DMS79 (cell line): Measurements from ENCODE around the gene RNU6-9.
A peak's percentile ranks its signal among the peaks of the same experiment; 100 is the strongest.
"Not testable (repeated sequence)": the region's sequence is repeated elsewhere in the genome, so short reads cannot be mapped to it uniquely, and the experiment has no call there.

Source experiments
- DNase-seq: peaks from one replicate; lab custom pipeline; 2025; lab: John Stamatoyannopoulos, UW

The RNU6-9 gene

DNA sequence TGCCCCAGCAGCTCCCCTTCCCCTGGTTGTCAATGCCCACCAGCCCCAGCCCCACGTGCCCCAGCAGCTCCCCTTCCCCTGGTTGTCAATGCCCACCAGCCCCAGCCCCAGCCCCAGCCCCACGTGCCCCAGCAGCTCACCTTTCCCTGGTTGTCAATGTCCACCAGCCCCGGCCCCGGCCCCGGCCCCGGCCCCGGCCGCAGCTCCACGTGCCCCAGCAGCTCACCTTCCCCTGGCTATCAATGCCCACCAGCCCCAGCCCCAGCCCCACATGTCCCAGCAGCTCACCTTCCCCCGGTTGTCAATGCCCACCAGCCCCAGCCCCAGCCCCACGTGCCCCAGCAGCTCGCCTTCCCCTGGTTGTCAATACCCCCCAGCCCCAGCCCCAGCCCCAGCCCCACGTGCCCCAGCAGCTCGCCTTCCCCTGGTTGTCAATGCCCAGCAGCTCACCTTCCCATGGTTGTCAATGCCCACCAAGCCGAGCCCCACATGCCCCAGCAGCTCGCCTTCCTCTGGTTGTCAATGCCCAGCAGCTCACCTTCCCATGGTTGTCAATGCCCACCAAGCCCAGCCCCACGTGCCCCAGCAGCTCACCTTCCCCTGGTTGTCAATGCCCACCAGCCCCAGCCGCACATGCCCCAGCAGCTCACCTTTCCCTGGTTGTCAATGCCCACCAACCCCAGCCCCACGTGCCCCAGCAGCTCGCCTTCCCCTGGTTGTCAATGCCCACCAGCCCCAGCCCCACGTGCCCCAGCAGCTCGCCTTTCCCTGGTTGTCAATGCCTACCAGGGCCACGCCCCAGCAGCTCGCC is 14.3 kb upstream of the RNU6-9 start:
- not testable (repeated sequence) for DNase-seq

DNA sequence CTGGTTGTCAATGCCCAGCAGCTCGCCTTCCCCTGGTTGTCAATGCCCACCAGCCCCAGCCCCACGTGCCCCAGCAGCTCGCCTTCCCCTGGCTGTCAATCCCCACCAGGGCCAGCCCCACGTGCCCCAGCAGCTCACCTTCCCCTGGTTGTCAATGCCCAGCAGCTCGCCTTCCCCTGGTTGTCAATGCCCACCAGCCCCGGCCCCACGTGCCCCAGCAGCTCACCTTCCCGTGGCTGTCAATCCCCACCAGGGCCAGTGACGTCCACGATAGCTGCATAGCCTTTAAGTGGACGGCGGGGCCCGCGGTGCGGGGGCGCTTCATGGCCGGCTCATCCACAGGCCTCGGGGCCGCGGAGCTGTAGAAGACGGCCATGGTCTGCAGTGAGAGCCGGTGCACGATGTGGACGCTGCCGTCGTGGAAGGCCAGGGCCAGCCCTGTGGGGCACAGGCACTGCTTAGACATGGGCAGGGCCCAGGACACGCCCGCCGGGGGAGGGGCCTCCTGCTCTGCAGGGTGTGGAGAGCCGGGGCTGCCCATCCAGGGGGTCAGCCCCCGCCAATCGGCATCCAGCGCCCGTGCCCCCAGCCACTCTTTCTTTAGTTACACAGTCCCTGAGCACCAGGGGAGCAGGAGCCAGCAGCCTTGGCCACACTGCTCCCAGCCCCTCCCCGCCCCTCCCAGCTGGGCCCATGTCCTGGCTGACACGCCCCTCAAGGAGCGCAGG is 13.4 kb upstream of the RNU6-9 start:
- DNase-seq, result no peak

DNA sequence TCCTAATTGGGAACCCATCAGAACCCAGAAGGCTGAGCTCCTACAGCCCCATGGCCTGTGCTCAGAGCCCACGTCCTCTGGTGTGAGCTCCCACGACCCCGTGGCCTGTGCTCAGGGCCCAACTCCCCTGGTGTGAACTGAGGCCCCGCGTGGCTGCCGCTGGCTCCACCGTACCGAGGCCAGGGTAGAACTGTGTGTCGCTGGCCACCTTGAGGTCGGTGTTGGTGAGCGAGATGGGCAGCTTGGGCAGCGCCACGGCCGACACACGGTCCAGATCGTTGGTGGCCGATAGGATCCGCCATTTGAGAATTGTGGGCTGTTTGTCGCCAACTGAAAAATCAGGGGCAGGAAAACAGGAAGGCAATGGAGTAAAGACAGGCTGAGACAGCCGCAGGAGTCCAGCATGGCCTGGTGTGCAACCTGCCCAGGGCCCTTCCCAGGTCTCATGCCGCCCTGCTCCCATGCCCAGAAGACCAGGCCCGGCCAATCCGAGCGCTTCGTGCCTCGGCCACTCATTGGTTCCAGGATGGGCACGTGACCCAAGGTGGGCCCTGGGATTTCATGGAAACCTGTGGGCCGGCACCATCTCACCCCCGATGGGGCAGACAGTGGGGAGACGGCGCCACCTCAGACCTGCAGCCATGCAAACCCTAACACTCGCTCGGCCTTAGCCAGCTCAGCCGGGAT is 11.8 kb upstream of the RNU6-9 start:
- DNase-seq, result no peak

DNA sequence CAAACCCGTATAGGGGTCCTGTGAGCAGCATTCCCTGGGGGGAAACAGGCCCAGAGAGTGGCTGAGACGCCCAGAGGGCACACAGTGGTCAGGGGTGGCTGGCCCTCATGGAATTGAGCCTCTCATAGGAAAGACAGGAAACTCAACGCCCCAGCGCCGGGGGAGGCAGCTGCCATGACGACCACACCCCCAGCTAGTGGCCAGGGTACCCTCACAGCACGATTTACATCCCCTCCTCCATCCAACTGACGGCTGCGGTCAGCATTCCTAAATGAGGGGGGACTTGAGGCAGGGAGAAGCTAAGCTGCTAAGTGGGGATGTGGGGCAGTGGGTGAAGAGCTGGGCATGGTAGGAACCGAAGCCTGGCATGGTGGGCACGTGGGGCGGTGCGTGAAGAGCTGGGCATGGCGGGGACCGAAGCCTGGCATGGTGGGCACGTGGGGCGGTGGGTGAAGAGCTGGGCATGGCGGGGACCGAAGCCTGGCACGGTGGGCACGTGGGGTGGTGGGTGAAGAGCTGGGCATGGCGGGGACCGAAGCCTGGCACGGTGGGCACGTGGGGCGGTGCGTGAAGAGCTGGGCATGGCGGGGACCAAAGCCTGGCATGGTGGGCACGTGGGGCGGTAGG is 10.3 kb upstream of the RNU6-9 start:
- DNase-seq, result no peak

DNA sequence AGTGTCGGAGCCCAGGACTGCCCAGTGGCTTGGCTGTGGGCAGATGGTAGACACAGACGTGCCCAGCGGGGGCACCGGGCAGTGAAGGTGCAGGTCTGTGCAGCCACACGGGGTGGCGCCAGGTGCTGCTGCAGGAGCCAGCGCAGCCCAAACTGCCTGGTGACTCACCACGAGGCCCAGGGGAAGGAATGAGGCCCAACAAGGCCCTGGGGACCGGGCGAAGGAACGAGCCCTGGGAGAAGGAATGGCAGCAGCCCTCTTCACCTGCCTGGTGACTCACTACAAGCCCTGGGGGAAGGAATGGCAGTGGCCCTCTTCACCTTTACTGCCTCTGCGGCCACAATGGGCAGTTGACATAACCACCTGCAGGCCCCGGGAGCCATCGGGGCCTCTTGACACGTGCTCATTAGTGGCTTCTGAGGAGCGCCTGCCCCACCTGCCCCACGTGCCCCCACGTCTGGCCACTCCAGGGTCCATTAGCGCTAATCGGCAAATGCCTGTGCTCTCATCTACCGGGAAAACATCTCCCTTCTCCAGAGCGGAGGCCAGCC is 9.5 kb upstream of the RNU6-9 start:
- peak; percentile 87 for DNase-seq

DNA sequence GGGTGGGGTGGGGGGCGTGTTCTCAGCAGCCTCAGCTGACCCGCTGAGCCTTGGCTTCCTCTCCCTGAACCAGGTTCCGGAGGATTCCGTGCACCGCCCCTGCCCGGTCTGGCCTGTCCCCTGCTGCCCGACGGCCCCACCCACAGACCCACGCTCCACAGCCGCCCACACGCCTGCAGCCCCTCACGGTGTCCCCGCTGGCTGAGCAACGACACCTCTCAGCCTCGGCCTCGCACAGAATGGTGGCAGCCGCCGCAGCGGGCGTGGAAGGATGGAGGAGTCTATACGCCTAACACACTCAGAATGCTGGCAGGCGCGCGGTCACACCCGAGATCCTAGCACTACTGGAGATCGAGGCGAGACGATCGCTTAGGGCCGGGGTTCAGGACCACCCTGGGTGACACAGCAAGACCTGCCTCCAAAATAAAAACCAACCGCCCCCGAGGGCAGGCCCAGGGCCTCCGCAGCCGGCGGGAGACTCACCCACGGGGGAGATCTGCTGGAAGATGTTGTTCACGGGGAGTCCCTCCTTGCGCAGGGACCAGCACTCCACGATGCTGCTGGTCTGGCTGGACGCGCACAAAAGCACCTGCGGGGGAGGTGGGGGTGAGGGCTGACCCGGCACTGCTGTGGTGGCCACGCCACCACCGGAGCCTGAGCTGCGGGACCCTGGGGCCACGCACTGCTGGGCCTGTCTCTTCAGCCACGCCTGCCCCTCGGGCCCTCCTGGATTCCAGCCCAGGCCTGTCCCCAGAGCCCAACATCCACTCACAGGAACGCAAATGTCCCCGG is 8.7 kb upstream of the RNU6-9 start:
- DNase-seq, result no peak

DNA sequence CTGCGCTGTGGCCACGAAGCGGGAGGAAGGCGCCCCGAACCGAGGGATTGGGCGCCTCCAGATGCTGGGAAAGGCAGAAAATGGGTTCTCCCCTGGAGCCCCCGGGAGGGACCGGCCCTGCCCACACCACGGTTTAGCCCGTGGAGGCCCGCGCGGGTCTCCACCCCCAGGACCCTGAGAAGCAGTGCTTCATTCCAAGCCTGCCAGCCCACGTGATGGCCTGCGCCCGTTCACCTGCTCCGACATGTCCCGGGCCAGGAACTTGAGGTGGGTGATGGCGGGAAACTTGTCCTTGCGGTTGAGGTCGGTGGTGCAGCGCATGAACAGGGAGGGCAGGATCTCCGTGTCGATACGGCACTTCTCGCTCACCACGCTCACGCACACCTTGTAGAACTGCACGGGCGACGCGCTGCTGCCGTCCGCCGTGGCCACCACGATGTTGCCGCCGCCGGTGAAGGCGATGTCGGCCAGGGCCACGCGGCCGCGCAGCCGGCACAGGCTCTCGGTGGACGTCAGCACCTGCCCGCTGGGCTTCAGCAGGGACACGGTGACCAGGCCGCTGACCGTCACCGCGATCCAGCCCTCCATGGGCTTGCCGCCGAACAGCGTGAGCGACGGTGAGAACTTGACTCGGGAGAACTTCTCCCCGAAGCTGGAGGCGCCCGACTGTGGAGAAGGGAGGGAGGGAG is 7.6 kb upstream of the RNU6-9 start:
- DNase-seq, result no peak

DNA sequence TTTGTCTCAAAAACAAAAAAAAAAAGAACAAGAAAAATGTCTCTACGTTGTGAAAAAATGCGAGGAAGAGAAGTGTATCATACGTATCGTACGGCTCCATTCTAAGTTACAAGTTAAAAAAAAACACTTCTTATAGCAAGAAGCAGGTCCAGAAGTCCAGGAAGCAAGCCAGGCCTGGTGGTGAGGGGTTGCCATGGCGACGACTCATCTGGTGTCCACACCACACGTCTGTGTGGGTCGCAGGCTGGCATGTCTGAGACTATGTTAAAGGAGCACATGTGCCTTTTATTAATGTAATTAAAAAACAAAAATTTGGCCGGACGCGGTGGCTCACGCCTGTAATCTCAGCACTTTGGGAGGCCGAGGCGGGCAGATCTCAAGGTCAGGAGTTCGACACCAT is 6.2 kb upstream of the RNU6-9 start:
- no peak for DNase-seq

DNA sequence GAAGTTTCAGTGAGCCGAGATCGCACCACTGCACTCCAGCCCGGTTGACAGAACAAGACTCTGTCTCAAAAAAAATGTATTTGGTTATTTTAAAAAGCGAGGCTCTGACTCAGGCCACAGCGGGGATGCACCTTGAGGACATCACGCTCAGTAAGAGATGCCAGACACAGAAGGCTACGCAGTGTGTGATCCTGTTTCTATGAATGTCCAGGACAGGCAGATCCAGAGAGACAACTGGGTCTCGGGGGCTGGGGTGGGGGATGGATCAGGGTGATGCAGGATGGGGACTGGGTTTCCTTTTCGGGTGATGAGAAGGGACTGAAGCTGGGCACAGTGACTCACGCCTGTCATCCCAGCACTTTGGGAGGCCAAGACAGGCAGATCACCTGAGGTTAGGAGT is 5.7 kb upstream of the RNU6-9 start:
- no peak for DNase-seq

DNA sequence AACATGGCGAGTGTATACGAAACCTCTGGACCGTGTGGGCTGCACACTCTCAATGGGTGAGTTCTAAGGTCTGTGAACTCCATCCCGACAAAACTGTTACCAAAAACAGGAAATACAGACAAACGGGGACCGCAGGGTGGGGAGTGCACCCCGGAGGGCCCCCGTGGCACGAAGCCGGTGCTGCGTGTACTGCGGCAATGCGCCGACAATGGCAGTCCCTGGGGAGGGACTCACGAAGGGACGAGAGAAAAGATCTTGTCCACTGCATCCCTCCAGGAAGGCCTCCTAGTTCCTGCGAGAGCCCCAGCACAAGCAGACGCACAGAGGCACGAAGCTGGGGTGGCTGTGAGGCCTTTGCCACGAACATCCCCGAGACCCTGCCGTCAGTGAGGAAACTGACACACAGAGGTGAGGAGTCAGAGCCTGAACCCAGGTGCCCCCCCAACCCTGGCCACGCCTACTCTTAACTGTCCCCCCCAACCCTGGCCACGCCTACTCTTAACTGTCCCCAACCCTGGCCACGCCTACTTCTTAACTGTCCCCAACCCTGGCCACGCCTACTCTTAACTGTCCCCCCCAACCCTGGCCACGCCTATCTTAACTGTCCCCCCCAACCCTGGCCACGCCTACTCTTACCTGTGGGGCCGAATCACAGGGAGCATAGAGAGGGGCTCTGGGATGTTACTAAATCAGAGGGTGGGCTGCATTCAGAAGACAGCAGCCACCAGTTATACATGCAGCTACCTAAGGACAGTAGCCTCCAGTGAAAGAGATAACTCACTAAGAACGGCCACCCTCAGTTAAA is 4.5 kb upstream of the RNU6-9 start:
- no peak for DNase-seq

DNA sequence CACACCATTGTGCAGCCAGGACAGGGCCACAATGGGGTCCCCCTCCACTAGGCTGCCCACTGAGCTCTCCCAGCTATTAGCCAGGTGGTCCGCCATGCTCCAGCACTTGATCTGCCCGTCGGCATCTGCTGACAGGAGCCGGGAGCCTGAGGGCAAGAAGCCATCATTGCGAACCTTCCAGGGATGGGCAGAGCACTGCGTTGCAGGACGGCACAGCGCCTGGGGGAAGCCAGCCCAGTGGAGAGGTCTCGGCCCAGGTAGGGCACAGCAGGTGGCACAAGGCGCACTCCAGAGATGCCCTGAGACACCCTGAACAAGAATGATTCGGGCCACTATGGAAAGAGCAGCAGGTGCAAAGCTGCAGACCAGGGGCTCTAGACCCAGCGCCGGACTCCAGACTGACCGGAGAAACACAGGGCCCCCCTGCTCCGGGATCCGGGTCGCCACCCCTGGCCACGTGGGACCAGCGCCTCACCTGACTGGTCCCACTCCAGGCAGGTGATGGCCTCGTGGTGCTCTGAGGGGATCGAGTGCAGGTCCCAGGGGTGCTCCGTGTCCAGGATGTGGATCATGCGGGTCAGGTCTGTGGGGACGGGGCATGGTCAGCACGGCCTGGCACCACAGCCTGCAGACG is 3.5 kb upstream of the RNU6-9 start:
- no peak for DNase-seq

DNA sequence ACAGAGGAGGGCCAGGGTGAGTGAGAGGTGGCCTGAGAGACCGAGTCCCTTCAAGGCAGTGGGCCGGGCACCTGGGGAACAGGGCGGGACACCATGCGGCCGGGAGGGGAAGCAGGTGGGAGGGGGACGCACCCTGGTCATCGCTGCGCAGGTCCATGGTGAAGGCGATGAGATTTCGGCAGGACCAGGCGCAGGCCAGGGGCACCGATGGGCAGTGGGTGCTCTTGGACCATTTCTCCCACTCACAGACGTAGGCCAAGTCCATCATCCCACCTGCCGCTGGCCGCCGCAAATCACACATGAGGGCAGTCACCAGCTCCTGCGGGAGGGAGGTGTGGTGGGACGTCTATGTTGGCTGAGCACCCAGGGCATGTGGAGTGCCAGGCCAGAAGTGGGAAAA is 2.5 kb upstream of the RNU6-9 start:
- no peak for DNase-seq

DNA sequence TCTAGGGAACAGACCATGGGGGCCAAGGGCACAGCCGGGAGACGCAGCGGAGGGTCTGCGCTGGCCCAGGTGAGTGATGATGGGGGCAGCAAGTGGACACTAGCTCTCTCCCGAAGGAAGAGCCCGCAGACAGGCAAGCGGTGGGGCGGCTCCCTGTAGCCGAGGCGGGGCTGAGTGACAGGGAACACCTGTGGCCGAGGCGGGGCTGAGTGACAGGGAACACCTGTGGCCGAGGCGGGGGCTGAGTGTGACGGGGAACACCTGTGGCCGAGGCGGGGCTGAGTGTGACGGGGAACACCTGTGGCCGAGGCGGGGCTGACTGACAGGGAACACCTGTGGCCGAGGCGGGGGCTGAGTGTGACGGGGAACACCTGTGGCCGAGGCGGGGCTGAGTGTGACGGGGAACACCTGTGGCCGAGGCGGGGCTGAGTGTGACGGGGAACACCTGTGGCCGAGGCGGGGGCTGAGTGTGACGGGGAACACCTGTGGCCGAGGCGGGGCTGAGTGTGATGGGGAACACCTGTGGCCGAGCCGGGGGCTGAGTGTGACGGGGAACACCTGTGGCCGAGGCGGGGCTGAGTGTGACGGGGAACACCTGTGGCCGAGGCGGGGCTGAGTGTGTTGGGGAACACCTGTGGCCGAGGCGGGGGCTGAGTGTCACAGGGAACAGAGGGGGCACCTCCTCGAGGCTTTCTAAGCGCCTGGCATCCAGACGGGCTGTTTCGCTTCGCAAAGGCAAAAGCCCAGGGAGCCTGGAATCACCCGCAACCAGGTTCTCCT is 1.7 kb upstream of the RNU6-9 start:
- not testable (repeated sequence) for DNase-seq

DNA sequence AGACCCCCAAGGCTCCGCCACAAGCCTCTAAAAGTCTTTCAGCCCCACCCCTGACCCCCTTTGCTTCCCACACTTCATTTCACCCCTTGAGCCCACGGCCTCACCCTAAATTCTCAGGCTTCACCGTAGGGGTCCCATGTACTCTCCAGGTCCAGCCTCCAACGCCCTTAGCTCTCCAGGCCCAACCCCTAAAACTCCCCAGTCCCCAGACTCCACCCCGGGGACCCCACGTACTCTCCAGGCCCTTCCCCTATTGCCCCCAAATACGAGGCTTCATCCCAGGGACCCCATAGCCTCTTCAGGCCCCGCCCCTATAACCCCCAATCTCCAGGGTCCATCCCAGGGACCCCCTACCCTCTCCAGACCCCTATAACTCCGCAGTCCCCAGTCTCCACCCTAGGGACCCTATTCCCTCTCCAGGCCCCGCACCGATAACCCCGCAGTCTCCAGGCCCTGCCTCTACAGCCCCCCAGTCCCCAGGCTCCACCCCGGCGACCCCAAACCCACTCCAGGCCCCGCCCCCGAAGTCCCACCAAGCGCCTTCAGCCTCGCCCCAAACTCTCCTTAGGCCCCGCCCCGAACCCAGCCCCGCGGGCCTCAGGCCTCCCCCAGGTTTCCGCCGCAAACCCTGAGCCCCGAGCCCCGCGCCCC is 916 bp upstream of the RNU6-9 start:
- no peak for DNase-seq

DNA sequence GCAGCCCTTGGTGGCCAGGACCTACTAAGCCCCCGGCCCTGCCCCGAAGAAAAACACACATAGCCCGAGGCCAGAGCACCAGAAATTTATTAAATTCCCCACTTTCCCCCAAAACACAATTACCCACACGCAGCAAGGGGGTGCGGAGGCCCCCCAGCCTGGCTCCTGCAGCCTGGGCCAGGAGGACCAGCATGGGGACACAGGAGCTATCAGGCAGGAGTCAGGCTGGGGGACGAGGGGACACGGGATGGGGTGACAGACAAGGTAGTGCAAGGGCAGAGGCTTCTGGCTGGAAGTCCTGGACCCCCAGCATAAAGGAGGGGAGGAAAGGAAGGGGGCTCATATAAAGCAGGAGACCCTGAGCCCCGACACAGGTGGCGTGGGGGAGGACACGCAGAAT is 3.1 kb downstream of the RNU6-9 start:
- DNase-seq, result no peak

DNA sequence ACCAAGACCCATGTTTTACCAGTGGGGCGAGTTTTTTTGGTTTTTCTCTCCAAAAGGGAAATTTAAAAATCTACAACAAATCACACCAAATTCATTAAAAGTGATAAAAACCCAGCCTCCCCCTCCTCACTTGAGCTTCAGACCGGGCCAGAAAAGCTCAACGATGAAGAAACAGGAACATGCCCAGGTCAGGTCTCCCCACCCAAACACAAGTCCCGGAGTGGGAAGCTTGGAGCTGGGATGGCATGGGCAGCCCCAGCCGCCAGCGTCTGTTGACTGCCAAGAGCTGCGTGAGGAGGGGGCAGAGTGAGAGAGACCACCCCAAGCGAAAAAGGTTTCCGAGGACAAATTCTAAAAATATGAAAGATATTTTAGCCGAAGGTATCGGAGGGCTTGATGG is 3.7 kb downstream of the RNU6-9 start:
- no peak for DNase-seq

DNA sequence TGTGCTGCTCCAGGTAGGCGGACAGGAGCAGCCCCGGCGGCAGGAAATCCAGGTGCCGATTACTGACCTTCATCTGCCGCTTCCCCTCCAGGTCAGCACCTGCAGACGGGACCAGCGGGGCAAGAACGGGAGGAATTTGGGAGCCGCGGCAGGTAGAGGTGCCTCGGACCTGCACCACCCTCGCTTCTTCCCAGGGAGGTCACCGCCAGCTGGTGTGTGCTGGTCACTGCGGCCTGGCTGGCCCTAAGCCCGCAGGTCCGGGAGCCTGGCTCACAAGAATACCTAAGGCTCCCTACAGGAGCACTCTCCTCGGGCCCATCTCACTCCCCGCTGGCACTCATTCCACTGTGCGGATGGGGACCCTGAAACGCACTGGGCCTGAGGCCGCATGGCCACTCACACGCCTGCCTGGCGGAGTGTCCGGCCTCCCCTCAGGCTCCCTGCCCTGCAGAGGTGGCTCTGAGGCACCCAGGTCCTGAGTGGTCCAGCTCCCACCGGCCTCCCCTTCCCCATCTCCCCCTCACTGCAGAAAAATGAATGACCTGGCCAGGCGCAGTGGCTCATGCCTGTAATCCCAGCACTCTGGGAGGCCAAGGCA is 4.3 kb downstream of the RNU6-9 start:
- no peak for DNase-seq

DNA sequence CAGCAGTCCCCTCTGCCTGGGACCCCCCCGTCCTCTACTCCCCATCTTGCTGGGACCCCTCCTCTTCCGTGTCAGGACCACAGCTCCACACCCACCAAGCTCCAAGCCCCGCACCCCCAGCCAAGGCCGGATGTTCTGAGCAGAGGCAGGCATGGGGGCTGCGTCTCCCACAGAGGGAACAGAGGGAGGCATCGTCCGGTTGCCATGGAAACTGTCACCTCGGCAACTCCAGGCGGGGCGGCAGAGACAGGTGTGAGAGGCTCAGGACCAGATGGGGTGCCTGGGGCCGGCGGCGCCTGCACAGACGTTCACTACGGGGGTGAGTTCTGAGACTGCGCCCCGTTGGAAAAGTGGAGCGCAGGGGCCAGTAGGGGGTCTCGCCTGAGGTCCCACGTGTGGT is 5.4 kb downstream of the RNU6-9 start:
- no peak for DNase-seq
